Osteocyte (in vitro differentiated cells): Measurements from ENCODE around the gene PRR33. TPM values are rescaled to one million over a fixed set of nuclear protein-coding genes. Genes with fewer than 3 reads are reported as not detected.

Source experiments
- DNase-seq: peaks from one replicate; pipeline ENCODE4 v3.0.0; 2021; ENCODE audit warnings: mixed read lengths; ENCODE audit not compliant: unreplicated experiment; ENCODE audit errors: extremely low spot score
- H3K27ac Mint-ChIP-seq: one replicate; pipeline ENCODE4 v1.8.0; 2021; ENCODE audit warnings: mild to moderate bottlenecking, mixed read lengths; ENCODE audit not compliant: unreplicated experiment
- H3K27me3 Mint-ChIP-seq: one replicate; pipeline ENCODE4 v1.8.0; 2021; ENCODE audit warnings: mixed read lengths; ENCODE audit not compliant: unreplicated experiment
- H3K36me3 Mint-ChIP-seq: one replicate; pipeline ENCODE4 v1.8.0; 2021; ENCODE audit warnings: mixed read lengths; ENCODE audit not compliant: unreplicated experiment
- H3K4me1 Mint-ChIP-seq: one replicate; pipeline ENCODE4 v1.8.0; 2021; ENCODE audit warnings: mixed read lengths; ENCODE audit not compliant: unreplicated experiment
- H3K4me3 Mint-ChIP-seq: one replicate; pipeline ENCODE4 v1.8.0; 2021; ENCODE audit warnings: mild to moderate bottlenecking, moderate library complexity, mixed read lengths; ENCODE audit not compliant: unreplicated experiment
- H3K9me3 Mint-ChIP-seq: one replicate; pipeline ENCODE4 v1.8.0; 2021; ENCODE audit warnings: mixed read lengths; ENCODE audit not compliant: unreplicated experiment
- total RNA-seq: library from RNA; stranded (reverse); gene quantifications from 2 replicates; pipeline ENCODE4 v1.2.1, GENCODE V29; 2021
- TF ChIP-seq, protein P1 (sequence below): fragments of 200-600 bp; sonication (generic); IDR thresholded peaks from 2 replicates; pipeline ENCODE4 v1.5.0; 2021; ENCODE audit warnings: antibody characterized with exemption, mild to moderate bottlenecking, moderate library complexity

The PRR33 gene
- total RNA-seq, 1 donor from 2014 or later: not detected

DNA sequence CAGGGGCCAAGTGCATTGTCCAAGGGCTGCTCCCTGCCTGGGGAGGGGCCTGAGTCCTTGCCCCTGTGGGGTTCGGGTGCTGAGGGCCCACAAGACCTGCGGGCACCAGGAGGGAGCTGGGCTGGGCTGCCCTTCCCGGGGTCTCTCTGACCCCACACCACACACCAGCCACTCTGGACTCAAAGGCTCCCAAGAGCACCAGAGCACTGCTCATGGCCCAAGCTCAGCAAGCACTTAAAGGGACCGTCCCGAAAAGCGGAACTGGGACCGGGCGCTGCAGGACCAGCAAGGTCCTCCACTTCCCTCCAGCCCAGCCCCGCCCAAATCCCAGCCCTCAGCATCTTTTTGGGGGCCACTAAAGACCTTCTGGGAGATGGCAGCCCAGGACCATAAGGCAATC, 33.5 kb downstream of the PRR33 start:
- Mint-ChIP-seq H3K27me3 (no peaks in the 10 kb centered on the region), H3K4me3 (no peak overlapping the region), H3K27ac (no peak overlapping the region), H3K4me1 (peaks cover 9% of the 10 kb centered on the region), H3K36me3 (no peaks in the 10 kb centered on the region), H3K9me3 (no peaks in the 10 kb centered on the region)
- DNase-seq: no peak
- TF ChIP-seq, protein P1, sequence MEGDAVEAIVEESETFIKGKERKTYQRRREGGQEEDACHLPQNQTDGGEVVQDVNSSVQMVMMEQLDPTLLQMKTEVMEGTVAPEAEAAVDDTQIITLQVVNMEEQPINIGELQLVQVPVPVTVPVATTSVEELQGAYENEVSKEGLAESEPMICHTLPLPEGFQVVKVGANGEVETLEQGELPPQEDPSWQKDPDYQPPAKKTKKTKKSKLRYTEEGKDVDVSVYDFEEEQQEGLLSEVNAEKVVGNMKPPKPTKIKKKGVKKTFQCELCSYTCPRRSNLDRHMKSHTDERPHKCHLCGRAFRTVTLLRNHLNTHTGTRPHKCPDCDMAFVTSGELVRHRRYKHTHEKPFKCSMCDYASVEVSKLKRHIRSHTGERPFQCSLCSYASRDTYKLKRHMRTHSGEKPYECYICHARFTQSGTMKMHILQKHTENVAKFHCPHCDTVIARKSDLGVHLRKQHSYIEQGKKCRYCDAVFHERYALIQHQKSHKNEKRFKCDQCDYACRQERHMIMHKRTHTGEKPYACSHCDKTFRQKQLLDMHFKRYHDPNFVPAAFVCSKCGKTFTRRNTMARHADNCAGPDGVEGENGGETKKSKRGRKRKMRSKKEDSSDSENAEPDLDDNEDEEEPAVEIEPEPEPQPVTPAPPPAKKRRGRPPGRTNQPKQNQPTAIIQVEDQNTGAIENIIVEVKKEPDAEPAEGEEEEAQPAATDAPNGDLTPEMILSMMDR: no peak

DNA sequence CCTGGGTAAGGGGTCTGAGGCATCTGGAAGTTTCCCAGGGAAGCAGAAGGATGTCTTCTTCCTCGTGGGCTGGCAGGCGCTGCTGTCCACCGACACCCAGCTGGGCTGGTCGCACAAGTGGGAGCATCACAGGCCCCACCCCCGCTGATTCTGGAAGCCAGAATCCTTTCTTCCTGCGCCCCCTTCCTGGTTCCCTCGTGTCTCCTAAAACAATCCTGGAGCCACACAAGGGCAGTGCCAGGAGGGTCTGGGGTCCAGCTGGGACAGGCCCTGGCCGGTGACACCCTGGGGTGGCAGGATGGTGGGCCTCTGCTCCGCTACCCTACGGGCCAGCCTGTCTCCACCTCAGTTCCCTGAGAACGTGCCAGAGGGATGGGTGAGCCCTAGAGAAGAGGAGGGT, 34.6 kb downstream of the PRR33 start:
- no peak overlapping the region for H3K27ac Mint-ChIP-seq
- no peaks in the 10 kb centered on the region for H3K36me3 Mint-ChIP-seq
- DNase-seq: no peak
- no peaks in the 10 kb centered on the region for H3K4me1 Mint-ChIP-seq
- no peaks in the 10 kb centered on the region for H3K27me3 Mint-ChIP-seq
- no peak overlapping the region for H3K4me3 Mint-ChIP-seq
- no peaks in the 10 kb centered on the region for H3K9me3 Mint-ChIP-seq
- TF ChIP-seq, protein P1: no peak

DNA sequence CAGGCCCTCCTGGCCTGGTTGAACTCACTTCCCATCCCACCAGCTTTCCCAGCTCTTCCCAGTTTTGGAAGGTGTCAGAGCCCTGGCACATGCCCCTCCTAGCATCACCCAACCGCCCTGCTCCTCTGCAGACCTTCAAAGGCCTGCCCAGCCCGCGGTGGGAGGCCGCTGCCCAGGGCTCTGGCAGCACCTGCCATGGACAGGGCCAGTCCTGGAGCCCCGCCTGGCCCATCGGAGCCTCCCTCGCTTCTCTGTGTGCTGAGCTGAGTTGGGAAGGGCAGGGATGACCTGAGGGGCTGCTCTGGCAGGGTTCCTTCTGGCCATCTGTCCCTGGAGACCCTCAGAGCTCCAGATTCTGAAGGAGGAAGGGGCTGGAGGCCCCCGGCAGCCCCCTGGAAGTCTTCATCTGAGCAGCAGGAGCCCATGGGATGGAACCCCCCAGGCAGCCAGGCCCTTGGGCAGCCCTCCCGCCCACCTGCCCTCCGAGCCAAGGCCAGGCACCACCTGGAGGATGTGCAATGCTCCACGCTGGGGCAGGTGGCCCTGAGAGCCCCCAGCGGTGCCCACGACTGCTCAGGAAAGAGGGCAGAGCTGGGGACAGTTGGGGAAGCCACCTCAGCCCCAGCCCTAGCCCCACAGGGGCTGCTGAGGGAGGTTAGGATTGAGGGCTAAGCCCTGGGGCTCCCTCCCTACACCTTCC, 35.2 kb downstream of the PRR33 start:
- no peak overlapping the region for H3K27ac Mint-ChIP-seq
- no peak overlapping the region for H3K4me3 Mint-ChIP-seq
- H3K4me1 Mint-ChIP-seq: no peaks in the 10 kb centered on the region
- H3K27me3 Mint-ChIP-seq: no peaks in the 10 kb centered on the region
- DNase-seq: no peak
- H3K9me3 Mint-ChIP-seq: no peaks in the 10 kb centered on the region
- TF ChIP-seq, protein P1: no peak
- no peaks in the 10 kb centered on the region for H3K36me3 Mint-ChIP-seq

DNA sequence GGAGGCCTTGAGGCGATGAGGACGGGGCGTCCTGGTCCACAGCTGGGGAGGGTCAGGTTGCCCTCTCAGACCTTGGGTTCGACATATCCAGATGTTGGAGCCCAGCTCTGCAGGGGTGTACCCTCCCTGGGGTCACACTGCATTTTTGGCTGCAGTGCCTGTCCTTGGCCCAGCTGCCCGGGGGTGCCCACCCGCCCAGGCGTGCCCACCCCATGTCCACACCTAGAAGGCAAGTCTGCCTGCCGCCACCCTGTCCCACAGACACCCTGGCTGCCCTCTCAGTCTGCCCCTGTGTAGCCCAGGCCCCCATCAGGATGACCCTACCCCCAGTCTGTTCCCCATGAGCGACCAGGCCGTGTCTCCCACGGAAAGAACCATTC, 35.8 kb downstream of the PRR33 start:
- H3K9me3 Mint-ChIP-seq: no peaks in the 10 kb centered on the region
- TF ChIP-seq, protein P1: no peak
- H3K4me3 Mint-ChIP-seq: no peak overlapping the region
- no peak overlapping the region for H3K27ac Mint-ChIP-seq
- no peaks in the 10 kb centered on the region for H3K27me3 Mint-ChIP-seq
- H3K4me1 Mint-ChIP-seq: no peaks in the 10 kb centered on the region
- H3K36me3 Mint-ChIP-seq: no peaks in the 10 kb centered on the region
- no peak for DNase-seq

DNA sequence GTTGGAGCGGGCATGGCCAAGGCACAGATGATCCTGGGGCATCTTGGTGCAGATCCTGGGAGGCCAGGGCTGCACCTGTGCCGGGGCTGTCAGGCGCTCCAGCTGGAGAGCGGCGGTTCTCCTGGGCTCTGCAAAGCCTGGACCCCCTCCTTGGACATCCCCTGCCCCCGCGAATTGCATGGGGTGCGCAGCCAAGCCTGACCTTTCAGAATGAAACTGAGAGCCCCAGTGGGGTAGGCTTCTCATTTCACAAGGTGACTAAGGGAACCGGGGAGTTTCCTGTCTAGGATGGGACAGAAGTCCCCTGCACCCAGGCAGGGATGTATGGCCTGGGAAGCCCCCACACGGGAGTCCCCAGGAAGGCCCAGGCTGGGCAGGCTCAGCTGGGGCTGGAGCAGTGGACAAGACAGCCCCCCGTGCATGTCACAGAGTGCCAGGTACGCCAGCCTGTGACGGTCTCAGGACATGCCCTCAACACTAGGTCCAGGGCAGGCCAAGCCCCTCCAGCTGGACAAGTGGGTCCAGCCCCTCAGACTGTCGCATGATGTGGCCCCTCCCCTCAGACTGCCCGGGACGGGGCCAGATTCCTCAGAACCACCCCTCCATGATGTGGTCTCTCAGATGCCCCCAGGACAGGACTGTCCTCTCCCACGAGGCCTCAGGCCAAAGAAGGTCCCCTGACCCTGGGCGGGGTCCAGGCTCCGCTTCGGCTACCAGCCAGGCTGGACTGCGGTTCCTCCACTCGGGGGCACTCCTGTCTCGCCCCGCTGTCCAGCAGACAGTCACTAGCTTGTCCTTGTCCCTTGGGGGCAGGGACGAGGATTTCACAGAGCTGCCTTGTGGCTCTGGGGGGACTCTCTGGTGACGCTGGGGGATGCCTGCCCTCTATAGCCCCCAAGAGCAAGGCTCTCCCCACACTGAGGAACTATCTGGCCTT, 36.5 kb downstream of the PRR33 start:
- no peaks in the 10 kb centered on the region for H3K4me1 Mint-ChIP-seq
- no peaks in the 10 kb centered on the region for H3K36me3 Mint-ChIP-seq
- TF ChIP-seq, protein P1: no peak
- H3K27ac Mint-ChIP-seq: no peak overlapping the region
- no peak for DNase-seq
- H3K27me3 Mint-ChIP-seq: no peaks in the 10 kb centered on the region
- H3K4me3 Mint-ChIP-seq: no peak overlapping the region
- no peaks in the 10 kb centered on the region for H3K9me3 Mint-ChIP-seq
